Left lung (tissue), 10 donors: ENCODE measurements around the gene PIEZO2. TPM values are rescaled to one million over a fixed set of nuclear protein-coding genes. Genes with fewer than 3 reads are reported as not detected.

ENCODE experiments used
- ATAC-seq: fragments of 200-7000 bp; cut with Tn5 transposase; one replicate; pipeline ENCODE4 v1.9.1; 2020; ENCODE audit warnings: moderate library complexity
- DNase-seq, 4 donors: peaks; one replicate each; pipeline ENCODE4 v3.0.0-alpha.2; 2013 to 2020
- H3K27ac ChIP-seq, 2 donors: fragments of 200-600 bp; sonication (generic) in 1 of 2; one replicate each; pipeline versions ENCODE4 v1.5.0 to v1.8.0; 2020 to 2021
- H3K27me3 ChIP-seq, 2 donors: fragments of 200-600 bp; sonication (generic) in 1 of 2; one replicate each; pipeline versions ENCODE4 v1.5.0 to v1.8.0; 2020 to 2021
- H3K36me3 ChIP-seq, 2 donors: fragments of 200-600 bp; sonication (generic) in 1 of 2; one replicate each; pipeline versions ENCODE4 v1.5.0 to v1.8.0; 2020 to 2021
- H3K4me1 ChIP-seq, 2 donors: fragments of 200-600 bp; one replicate each; pipeline ENCODE4 v1.8.0; 2021
- H3K4me3 ChIP-seq, 2 donors: fragments of 200-600 bp; sonication (generic) in 1 of 2; one replicate each; pipeline versions ENCODE4 v1.5.0 to v1.8.0; 2020 to 2021; ENCODE audit warnings: mild to moderate bottlenecking in 1 of 2
- H3K9me3 ChIP-seq, 2 donors: fragments of 200-600 bp; sonication (generic) in 1 of 2; one replicate each; pipeline versions ENCODE4 v1.5.0 to v1.8.0; 2020 to 2021
- CTCF ChIP-seq, 2 donors: fragments of 200-600 bp; sonication (generic) in 1 of 2; IDR thresholded peaks; one replicate each; pipeline versions ENCODE4 v1.5.0 to v1.8.0; 2021; ENCODE audit warnings: antibody characterized with exemption in 2 of 2
- intact Hi-C, 2 donors: fragments of 100-400 bp; cut with DNase I; formaldehyde crosslinking; loops; one replicate each; pipeline versions ENCODE4 v1.11.2 to v1.14.2; 2022
- polyA plus RNA-seq, 6 donors: library from polyadenylated mRNA; unstranded; fragments of 120-200 nt; gene quantifications; one replicate each; pipeline ENCODE4 v1.2.1, GENCODE V29; 2013; ENCODE audit not compliant: insufficient read length in 6 of 6
- total RNA-seq, 2 donors: library from RNA; stranded (reverse); fragmentation: NEBNext Ultra II Directional; extraction: Animal tissue kit (Norgen Biotek cat#: 25700); gene quantifications; one replicate each; pipeline ENCODE4 v1.2.1, GENCODE V29; 2021
- donor health status: DM: no; HTN: yes; CAD: no.
- donor health status: DM: no; HTN: no; CAD: no.

The PIEZO2 gene
- total and polyA plus RNA-seq, 8 donors = 40.3 to 270 (median 233) TPM

- Histone ChIP-seq H3K4me1 (no peaks in the 10 kb centered on the region), H3K4me3 (no peak overlapping the region), H3K27me3 (no peaks in the 10 kb centered on the region), H3K27ac (no peak overlapping the region), H3K9me3 (no peaks in the 10 kb centered on the region), H3K36me3 (no peaks in the 10 kb centered on the region)
- ATAC-seq (no peak), DNase-seq (no peak)
- TF ChIP-seq CTCF (IDR thresholded peaks at IDR 0.05) = no peak
- intact Hi-C loops = no loop called here
Observed at GRCh38 chr18:10899481-10899880, 249.9 kb downstream of the PIEZO2 start.

- no peaks in the 10 kb centered on the region for H3K36me3 ChIP-seq
- H3K9me3 ChIP-seq = no peaks in the 10 kb centered on the region
- DNase-seq (no peak), ATAC-seq (no peak)
- intact Hi-C loops = no loop called here
- H3K4me3 ChIP-seq = no peak overlapping the region
- TF ChIP-seq CTCF (IDR thresholded peaks at IDR 0.05) = no peak
- no peak overlapping the region for H3K27ac ChIP-seq
- H3K4me1 ChIP-seq = no peaks in the 10 kb centered on the region
- no peaks in the 10 kb centered on the region for H3K27me3 ChIP-seq
Observed at GRCh38 chr18:10898417-10898974, 250.9 kb downstream of the PIEZO2 start.

GRCh38 chr18:10896851-10897250 is 252.5 kb downstream of the PIEZO2 start:
- no peak for ATAC-seq
- DNase-seq = no peak
- Histone ChIP-seq H3K27me3 (no peaks in the 10 kb centered on the region), H3K36me3 (no peaks in the 10 kb centered on the region), H3K9me3 (no peaks in the 10 kb centered on the region), H3K4me1 (no peaks in the 10 kb centered on the region), H3K27ac (no peak overlapping the region), H3K4me3 (no peak overlapping the region)
- intact Hi-C loops = no loop called here
- no peak for TF ChIP-seq CTCF (IDR thresholded peaks at IDR 0.05)

- Histone ChIP-seq H3K27me3 (no peaks in the 10 kb centered on the region), H3K36me3 (no peaks in the 10 kb centered on the region), H3K4me3 (no peak overlapping the region), H3K9me3 (no peaks in the 10 kb centered on the region), H3K4me1 (no peaks in the 10 kb centered on the region), H3K27ac (no peak overlapping the region)
- ATAC-seq (no peak), DNase-seq (no peak)
- intact Hi-C loops = no loop called here
- TF ChIP-seq CTCF (IDR thresholded peaks at IDR 0.05) = no peak
Observed at GRCh38 chr18:10895976-10896375, 253.4 kb downstream of the PIEZO2 start.

- ATAC-seq (no peak), DNase-seq (no peak)
- Histone ChIP-seq H3K27ac (no peak overlapping the region), H3K36me3 (no peaks in the 10 kb centered on the region), H3K27me3 (no peaks in the 10 kb centered on the region), H3K9me3 (no peaks in the 10 kb centered on the region), H3K4me1 (no peaks in the 10 kb centered on the region), H3K4me3 (no peak overlapping the region)
- intact Hi-C loops = no loop called here
- no peak for TF ChIP-seq CTCF (IDR thresholded peaks at IDR 0.05)
Observed at GRCh38 chr18:10894501-10894900, 254.9 kb downstream of the PIEZO2 start.
